NCI-H1048 (cell line): ENCODE data around the gene BIVM.

Experiments used
- DNase-seq: peaks from one replicate; lab custom pipeline; 2025; lab: John Stamatoyannopoulos, UW

The BIVM gene

GRCh38 chr13:102881819-102882686, 83.1 kb downstream of the BIVM start:
- no peak for DNase-seq
